Spinal cord (tissue), 10 donors: Measurements from ENCODE around the gene RNF13. TPM values are rescaled to one million over a fixed set of nuclear protein-coding genes. Genes with fewer than 3 reads are reported as not detected.
A peak's percentile ranks its signal among the peaks of the same experiment; 100 is the strongest.

ENCODE experiments used
- DNase-seq, 6 donors: peaks; one replicate each; pipeline versions ENCODE4 v3.0.0 to v3.0.0-alpha.2; 2013 to 2015; ENCODE audit warnings: low spot score in 6 of 6, low read depth in 4 of 6
- H3K27ac ChIP-seq: one replicate; pipeline ENCODE4 v1.5.1; 2013; ENCODE audit warnings: low read depth, low read length, control low read depth
- H3K27me3 ChIP-seq: one replicate; pipeline ENCODE4 v1.6.1; 2013; ENCODE audit warnings: low read length; ENCODE audit not compliant: control insufficient read depth, insufficient read depth
- H3K36me3 ChIP-seq: one replicate; pipeline ENCODE4 v1.6.1; 2013; ENCODE audit warnings: low read length; ENCODE audit not compliant: control insufficient read depth, insufficient read depth
- H3K4me1 ChIP-seq: one replicate; pipeline ENCODE4 v1.6.1; 2013; ENCODE audit warnings: low read length; ENCODE audit not compliant: control insufficient read depth, insufficient read depth
- H3K4me3 ChIP-seq: one replicate; pipeline ENCODE4 v1.5.1; 2013; ENCODE audit warnings: low read depth, low read length, control low read depth
- H3K9me3 ChIP-seq: one replicate; pipeline ENCODE4 v1.6.1; 2013; ENCODE audit warnings: low read length; ENCODE audit not compliant: control insufficient read depth, insufficient read depth
- WGBS: methylation state at CpG from one replicate; pipeline ENCODE4 v1.1.5; 2013; ENCODE audit warnings: missing lambda C conversion rate; ENCODE audit not compliant: insufficient coverage; 5-methylcytosine and 5-hydroxymethylcytosine counted together
- polyA plus RNA-seq, 2 donors: library from polyadenylated mRNA; unstranded; fragments of 120-200 nt; gene quantifications; one replicate each; pipeline ENCODE4 v1.2.1, GENCODE V29; 2013; ENCODE audit not compliant: insufficient read length in 2 of 2
- total RNA-seq, 2 donors: library from RNA; depleted of rRNA in 1 of 2; stranded (reverse); fragments of 120-200 nt in 1 of 2; fragments of >200 nt in 1 of 2; gene quantifications; one replicate each; pipeline versions ENCODE4 v1.2.3 to v1.2.4, GENCODE V29; 2013 to 2014
- donor health status: healthy.

Gene RNF13
- total and polyA plus RNA-seq, 4 donors = 95.0 to 260 (median 116) TPM

DNA sequence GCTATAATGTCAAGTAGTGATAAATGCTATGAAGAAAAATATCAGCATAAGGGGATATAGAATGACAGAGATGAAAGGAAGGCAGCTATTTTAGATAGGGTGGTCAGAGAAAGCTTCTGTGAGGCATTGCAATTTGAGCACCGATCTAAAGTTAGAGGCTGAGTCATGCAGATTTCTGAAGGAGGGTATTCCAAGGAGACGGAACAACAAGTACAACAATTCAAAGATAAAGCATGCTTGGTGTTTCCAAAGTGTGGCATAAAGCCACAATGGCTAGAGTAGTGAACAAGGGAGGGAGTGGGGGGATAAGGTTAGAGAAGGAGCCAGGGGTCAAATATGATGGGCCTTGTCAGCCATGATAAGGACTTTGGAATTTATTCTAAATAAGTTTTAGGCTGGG, 85.8 kb downstream of the RNF13 start:
- no peak for DNase-seq

DNA sequence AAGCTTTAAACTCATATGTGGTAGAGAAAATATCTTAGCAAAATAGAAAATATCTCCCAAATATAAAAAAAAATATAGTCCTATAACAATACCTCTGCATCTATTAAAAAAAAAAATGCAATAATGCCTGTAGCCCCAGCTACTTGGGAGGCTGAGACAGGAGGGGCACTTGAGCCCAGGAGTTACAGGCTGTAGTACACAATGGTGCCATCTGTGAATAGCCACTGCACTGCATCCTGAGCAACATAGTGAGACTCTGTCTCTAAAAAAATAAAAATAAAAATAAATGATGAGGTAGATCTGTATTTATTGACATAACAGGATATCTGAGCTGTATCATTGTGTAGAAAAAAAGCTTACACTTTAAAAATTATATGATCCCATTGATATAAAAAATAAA, 87.3 kb downstream of the RNF13 start:
- H3K4me1 ChIP-seq = no peaks in the 10 kb centered on the region
- H3K4me3 ChIP-seq = no peak overlapping the region
- no peaks in the 10 kb centered on the region for H3K36me3 ChIP-seq
- no peaks in the 10 kb centered on the region for H3K27me3 ChIP-seq
- H3K9me3 ChIP-seq = no peaks in the 10 kb centered on the region
- no peak for DNase-seq
- H3K27ac ChIP-seq = no peak overlapping the region

More for the DNA sequence above, 85.8 kb downstream of the RNF13 start:
- no peaks in the 10 kb centered on the region for H3K9me3 ChIP-seq
- WGBS = 100% methylated on average over 1 of the region's 2 CpGs
- H3K36me3 ChIP-seq = no peaks in the 10 kb centered on the region
- H3K4me3 ChIP-seq = no peak overlapping the region
- no peaks in the 10 kb centered on the region for H3K27me3 ChIP-seq
- no peak overlapping the region for H3K27ac ChIP-seq
- no peaks in the 10 kb centered on the region for H3K4me1 ChIP-seq

DNA sequence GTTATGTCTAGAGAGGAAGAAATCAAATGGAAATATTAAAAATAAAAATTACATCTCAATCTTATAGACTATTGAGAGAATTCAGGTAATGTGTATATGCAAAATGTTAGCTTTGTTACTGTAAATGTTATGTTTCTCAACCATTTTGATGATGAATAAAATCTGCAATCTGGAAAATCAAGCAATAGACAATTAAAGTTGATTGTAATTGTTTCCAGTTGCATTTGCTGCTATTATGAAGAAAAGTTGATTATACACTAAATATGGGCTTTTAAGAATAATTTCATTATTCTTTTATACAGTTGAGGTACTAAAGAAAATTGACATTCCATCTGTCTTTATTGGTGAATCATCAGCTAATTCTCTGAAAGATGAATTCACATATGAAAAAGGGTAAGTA, 88.8 kb downstream of the RNF13 start:
- H3K9me3 ChIP-seq = no peaks in the 10 kb centered on the region
- no peak for DNase-seq
- no peak overlapping the region for H3K4me3 ChIP-seq
- H3K27me3 ChIP-seq = no peaks in the 10 kb centered on the region
- H3K27ac ChIP-seq = no peak overlapping the region
- no peaks in the 10 kb centered on the region for H3K4me1 ChIP-seq
- H3K36me3 ChIP-seq = no peaks in the 10 kb centered on the region

DNA sequence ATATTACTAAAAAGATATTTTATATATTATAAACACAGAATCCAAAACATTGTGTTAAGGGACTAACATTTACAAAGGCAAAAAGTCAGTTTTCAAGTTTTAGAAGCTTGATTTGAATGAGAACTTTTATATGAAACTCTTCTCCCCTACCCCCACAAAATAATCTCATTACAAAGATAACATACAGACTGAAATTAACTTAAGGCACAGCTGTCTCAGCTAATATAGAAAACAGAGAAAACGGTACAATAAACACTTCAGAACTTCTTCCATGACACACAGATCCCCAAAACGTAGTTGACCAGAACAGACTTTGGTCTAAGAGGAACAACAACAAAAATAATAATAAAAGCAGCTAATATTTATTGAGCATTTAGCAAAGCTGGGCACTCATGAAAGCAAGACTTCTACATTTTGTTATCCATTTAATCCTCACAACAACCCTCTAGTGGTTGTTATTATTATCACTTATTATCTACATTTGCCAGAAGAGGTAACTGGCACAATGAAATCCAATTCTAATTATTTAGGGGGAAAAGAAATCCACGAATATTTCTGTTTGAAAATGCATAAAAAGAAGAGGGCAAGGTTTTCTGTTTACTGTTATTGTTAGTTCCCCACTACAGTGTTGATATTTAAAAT, 89.6 kb downstream of the RNF13 start:
- no peak overlapping the region for H3K27ac ChIP-seq
- H3K4me3 ChIP-seq = no peak overlapping the region
- no CpG with 5 or more reads among the region's 3 CpGs for WGBS

DNA sequence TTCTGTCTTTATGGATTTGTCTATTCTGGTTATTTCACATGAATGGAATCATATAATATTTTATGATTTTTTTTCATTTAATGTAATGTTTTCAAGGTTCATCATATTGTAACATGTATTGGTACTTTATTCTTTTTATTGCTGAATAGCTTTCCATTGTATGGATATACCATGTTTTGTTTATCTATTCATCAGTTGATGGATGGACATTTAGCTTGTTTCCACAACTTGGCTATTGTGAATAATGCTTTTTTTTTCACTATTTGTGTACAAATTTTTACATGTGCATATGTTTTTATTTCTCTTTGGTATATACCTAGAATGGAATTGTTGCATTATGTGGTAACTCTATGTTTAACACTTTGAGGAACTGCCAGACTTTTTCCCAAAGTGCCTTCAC, 93.0 kb downstream of the RNF13 start:
- H3K27me3 ChIP-seq = no peaks in the 10 kb centered on the region
- H3K36me3 ChIP-seq = no peaks in the 10 kb centered on the region
- DNase-seq = no peak
- no peak overlapping the region for H3K4me3 ChIP-seq
- no peaks in the 10 kb centered on the region for H3K9me3 ChIP-seq
- peaks cover 5% of the 10 kb centered on the region for H3K4me1 ChIP-seq
- no peak overlapping the region for H3K27ac ChIP-seq

More for the DNA sequence above, 89.6 kb downstream of the RNF13 start:
- Histone ChIP-seq H3K27me3 (no peaks in the 10 kb centered on the region), H3K36me3 (no peaks in the 10 kb centered on the region), H3K4me1 (no peaks in the 10 kb centered on the region), H3K9me3 (no peaks in the 10 kb centered on the region)
- no peak for DNase-seq

DNA sequence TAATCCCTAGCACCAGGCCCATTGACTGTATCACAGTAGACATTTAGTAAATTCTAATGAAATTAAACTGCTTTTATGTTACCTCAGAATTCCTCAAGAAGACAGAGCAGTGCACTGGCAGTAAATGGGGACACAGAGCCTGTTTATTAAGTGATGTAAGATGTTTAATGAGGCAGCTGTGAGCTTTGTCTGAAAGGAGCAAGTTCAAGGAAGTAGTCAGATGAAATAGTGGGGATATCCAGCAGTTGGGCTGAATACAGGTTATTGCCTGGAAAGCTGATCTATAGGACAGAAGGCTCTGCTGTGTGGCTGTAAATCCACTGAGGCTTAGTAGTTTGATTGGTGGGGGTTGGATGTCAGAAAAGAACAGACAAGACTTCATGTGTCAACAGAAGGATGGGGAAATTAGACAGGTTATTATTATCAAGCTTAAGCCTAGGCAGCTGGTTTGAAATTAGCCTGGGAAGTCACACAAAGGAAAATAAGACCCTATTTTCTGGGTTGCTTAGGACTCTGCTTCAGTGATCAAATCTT, 95.5 kb downstream of the RNF13 start:
- H3K4me3 ChIP-seq = no peak overlapping the region

DNA sequence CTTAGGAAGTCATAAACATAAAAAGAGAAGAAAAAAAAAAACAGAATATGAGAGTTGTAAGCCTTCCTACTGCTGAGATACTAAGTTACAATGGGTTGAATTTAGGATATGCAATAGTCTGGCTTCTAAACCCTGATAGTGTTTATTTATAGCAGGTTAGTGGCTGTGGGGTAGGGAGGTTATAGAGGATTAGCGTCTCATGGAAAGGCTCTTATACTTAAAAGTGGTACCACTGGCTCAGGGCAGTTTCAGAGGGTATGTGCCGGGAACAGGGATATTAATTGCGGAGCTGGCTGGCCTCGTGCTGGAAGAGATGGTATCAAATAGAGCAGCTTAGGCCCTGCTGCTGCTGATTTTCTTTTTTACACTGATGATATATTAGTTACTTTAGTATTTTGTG, 96.9 kb downstream of the RNF13 start:
- H3K27me3 ChIP-seq = no peaks in the 10 kb centered on the region
- no peak overlapping the region for H3K27ac ChIP-seq
- no peak overlapping the region for H3K4me3 ChIP-seq
- H3K9me3 ChIP-seq = no peaks in the 10 kb centered on the region
- no peak for DNase-seq
- 97% methylated on average over 3 of the region's 4 CpGs for WGBS
- H3K36me3 ChIP-seq = no peaks in the 10 kb centered on the region
- H3K4me1 ChIP-seq = peaks cover 5% of the 10 kb centered on the region

More for the DNA sequence above, 95.5 kb downstream of the RNF13 start:
- no peaks in the 10 kb centered on the region for H3K27me3 ChIP-seq
- H3K4me1 ChIP-seq = peaks cover 5% of the 10 kb centered on the region
- no peak overlapping the region for H3K27ac ChIP-seq
- H3K36me3 ChIP-seq = no peaks in the 10 kb centered on the region
- H3K9me3 ChIP-seq = no peaks in the 10 kb centered on the region
- peak in 2 of 6 donors; percentile 27 to 30 for DNase-seq

DNA sequence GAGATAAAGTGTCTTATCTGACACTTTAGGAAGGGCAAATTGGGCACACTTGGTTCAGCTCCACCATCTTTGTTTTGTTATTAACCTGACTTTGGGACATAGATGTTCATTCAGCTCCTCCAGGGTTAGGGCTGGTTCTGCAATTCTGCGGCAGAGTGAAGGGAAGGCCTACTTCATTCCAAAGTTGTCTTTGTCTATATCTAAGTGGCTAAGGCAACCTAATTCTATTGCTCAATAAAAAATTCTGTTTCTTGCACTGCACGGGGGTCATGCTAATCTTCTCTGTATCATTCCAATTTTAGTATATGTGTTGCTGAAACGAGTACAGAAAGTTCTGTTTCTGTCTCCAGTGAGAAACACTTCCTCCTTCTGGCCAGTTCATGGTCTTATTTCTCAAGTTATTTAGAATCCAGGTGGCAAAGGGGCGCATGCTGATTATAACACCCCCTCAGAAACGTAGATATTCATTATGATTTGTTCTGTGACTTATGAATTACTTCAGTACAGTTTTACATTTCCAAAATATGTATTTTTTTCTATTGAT, 104.2 kb downstream of the RNF13 start:
- Histone ChIP-seq H3K4me3 (no peak overlapping the region), H3K9me3 (no peaks in the 10 kb centered on the region), H3K27ac (no peak overlapping the region), H3K4me1 (no peaks in the 10 kb centered on the region), H3K36me3 (no peaks in the 10 kb centered on the region), H3K27me3 (no peaks in the 10 kb centered on the region)
- no CpG with 5 or more reads among the region's 5 CpGs for WGBS
- no peak for DNase-seq

DNA sequence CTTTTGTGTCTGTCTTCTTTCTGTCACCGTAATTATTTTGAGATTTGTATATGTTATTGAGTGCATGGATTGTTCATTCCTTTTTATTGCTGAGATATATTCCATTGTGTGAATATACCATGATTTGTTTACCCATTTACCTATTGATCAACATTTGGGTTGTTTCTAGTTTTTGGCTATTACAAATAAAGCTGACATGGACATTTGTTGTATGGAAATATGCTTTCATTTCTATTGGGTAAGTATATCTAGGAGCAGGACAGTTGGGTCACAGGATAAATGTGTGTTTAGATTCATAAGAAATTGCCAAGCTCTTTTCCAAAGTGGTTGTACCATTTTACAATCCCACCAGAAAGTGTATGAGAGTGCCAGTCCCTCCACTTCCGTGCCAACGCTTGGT, 106.5 kb downstream of the RNF13 start:
- no peak overlapping the region for H3K4me3 ChIP-seq
- H3K27me3 ChIP-seq = no peaks in the 10 kb centered on the region
- WGBS = no CpG with 5 or more reads among the region's 3 CpGs
- H3K9me3 ChIP-seq = no peaks in the 10 kb centered on the region
- no peak overlapping the region for H3K27ac ChIP-seq
- H3K4me1 ChIP-seq = no peaks in the 10 kb centered on the region
- no peaks in the 10 kb centered on the region for H3K36me3 ChIP-seq
- DNase-seq = no peak

DNA sequence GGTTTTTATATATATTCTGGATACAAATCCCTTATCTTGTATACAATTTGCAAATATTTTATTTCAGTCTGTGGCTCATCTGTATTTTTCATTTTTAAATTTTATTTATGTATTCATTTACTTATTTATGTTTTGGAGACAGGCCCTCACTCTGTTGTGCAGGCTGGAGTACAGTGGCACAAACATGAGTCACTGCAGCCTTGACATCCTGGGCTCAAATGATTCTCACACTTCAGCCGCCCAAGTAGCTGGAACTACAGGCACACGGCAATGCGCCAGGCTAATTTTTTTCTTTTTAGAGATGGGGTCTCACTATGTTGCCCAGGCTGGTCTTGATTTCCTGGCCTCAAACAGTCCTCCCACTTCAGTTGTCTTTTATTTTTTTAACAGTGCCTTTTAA, 107.1 kb downstream of the RNF13 start:
- no peak overlapping the region for H3K27ac ChIP-seq
- no peaks in the 10 kb centered on the region for H3K9me3 ChIP-seq
- H3K27me3 ChIP-seq = no peaks in the 10 kb centered on the region
- no peaks in the 10 kb centered on the region for H3K36me3 ChIP-seq
- H3K4me3 ChIP-seq = no peak overlapping the region
- 100% methylated on average over 3 of the region's 3 CpGs for WGBS
- H3K4me1 ChIP-seq = no peaks in the 10 kb centered on the region
- DNase-seq = no peak
